Pancreas (tissue), 10 donors: ENCODE measurements around the gene KSR1. TPM values are rescaled to one million over a fixed set of nuclear protein-coding genes. Genes with fewer than 3 reads are reported as not detected.
"Not testable (repeated sequence)": the region's sequence is repeated elsewhere in the genome, so short reads cannot be mapped to it uniquely, and the experiment has no call there.

Experiments used
- ATAC-seq, 4 donors: fragments of 200-7000 bp; cut with Tn5 transposase; one replicate each; pipeline versions ENCODE4 v1.8.0 to v1.9.1; 2020; ENCODE audit warnings: mild to moderate bottlenecking in 4 of 4, moderate library complexity in 4 of 4
- DNase-seq, 6 donors: peaks; one replicate each; pipeline ENCODE4 v3.0.0-alpha.2; 2020
- FAIRE-seq: peaks from 2 replicates; lab custom pipeline; 2012; peaks lifted over from hg19 to GRCh38; lab: Jason Lieb, UNC
- H3K27ac ChIP-seq, 4 donors: fragments of 200-600 bp; sonication (generic); 1 replicate in 3 of 4; 2 replicates in 1 of 4; pipeline versions ENCODE4 v1.5.0 to v1.8.0; 2020
- H3K27me3 ChIP-seq, 4 donors: fragments of 200-600 bp; one replicate each; pipeline ENCODE4 v1.8.0; 2021
- H3K36me3 ChIP-seq, 3 donors: fragments of 200-600 bp; sonication (generic) in 1 of 3; one replicate each; pipeline versions ENCODE4 v1.5.0 to v1.8.0; 2020 to 2021
- H3K4me1 ChIP-seq, 3 donors: fragments of 200-600 bp; one replicate each; pipeline ENCODE4 v1.8.0; 2021
- H3K4me3 ChIP-seq, 4 donors: fragments of 200-600 bp; sonication (generic) in 2 of 4; one replicate each; pipeline versions ENCODE4 v1.5.0 to v1.8.0; 2020 to 2021
- H3K9me3 ChIP-seq, 4 donors: fragments of 200-600 bp; one replicate each; pipeline ENCODE4 v1.8.0; 2021
- CTCF ChIP-seq, 4 donors: fragments of 200-600 bp; sonication (generic) in 3 of 4; IDR thresholded peaks; one replicate each; pipeline versions ENCODE4 v1.5.0 to v1.8.0; 2021; ENCODE audit warnings: antibody characterized with exemption in 4 of 4
- WGBS, 2 donors: extraction: QIAGEN DNeasy Blood & Tissue Kit; methylation state at CpG; one replicate each; pipeline ENCODE4 v1.1.7; 2013; 5-methylcytosine and 5-hydroxymethylcytosine counted together
- intact Hi-C, 3 donors: fragments of 100-400 bp; cut with DNase I; formaldehyde crosslinking; loops; one replicate each; pipeline versions ENCODE4 v1.11.1 to v1.14.2; 2022
- polyA plus RNA-seq, 2 donors: library from polyadenylated mRNA; stranded (reverse); fragments of 200-250 nt; gene quantifications; one replicate each; pipeline ENCODE4 v1.2.3, GENCODE V29; 2013
- total RNA-seq, 6 donors: library from RNA; stranded (reverse); fragmentation: NEBNext Ultra II Directional in 4 of 6; extraction: Animal tissue kit (Norgen Biotek cat#: 25700) in 4 of 6; gene quantifications; one replicate each; pipeline versions ENCODE4 v1.2.1 to v1.2.4, GENCODE V29; 2021 to 2023
- donor health status: healthy with polysubstance abuse.
- donor health status: DM: no; HTN: no; CAD: no; lungs with moderate emphysema.
- donor health status: DM: no; HTN: no; CAD: no.
- donor health status: control.
- donor health status: control.
- donor health status: Bipolar disorder and iron deficiency.
- donor health status: DM: yes; HTN: yes; CAD: no.
- donor health status: DM: no; HTN: no; CAD: no.
- donor health status: DM: no; HTN: no; CAD: no.
- donor health status: DM: yes; HTN: yes; CAD: no.

KSR1 gene
- total and polyA plus RNA-seq, 8 donors, result 68.2 to 139 (median 103) TPM

- TF ChIP-seq CTCF (IDR thresholded peaks at IDR 0.05), result no peak
- ATAC-seq (no peak), FAIRE-seq (no peak), DNase-seq (no peak)
- intact Hi-C loops, result no loop called here
- WGBS, 2 donors, result 95 to 96% methylated on average over 4 of the region's 4 CpGs
- Histone ChIP-seq H3K36me3 (no peaks in the 10 kb centered on the region), H3K27ac (no peak overlapping the region), H3K4me1 (peaks cover 0 to 29% (median 11%) of the 10 kb centered on the region in 3 donors), H3K27me3 (no peaks in the 10 kb centered on the region), H3K9me3 (no peaks in the 10 kb centered on the region), H3K4me3 (no peak overlapping the region)
Measured at GRCh38 chr17:27463235-27463677, 7.0 kb downstream of the KSR1 start.

- 72 to 79% methylated on average over 3 of the region's 3 CpGs for WGBS, 2 donors
- not testable (repeated sequence) for FAIRE-seq, H3K27ac ChIP-seq
Measured at GRCh38 chr17:27464019-27464418, 7.8 kb downstream of the KSR1 start.

GRCh38 chr17:27464431-27464830 lies 8.2 kb downstream of the KSR1 start:
- no peak for DNase-seq
- H3K4me1 ChIP-seq, result peaks cover 0 to 18% (median 11%) of the 10 kb centered on the region in 3 donors
- intact Hi-C loops, result no loop called here
- H3K36me3 ChIP-seq, result no peaks in the 10 kb centered on the region
- ATAC-seq, result no peak
- no peak overlapping the region for H3K27ac ChIP-seq
- no peak for FAIRE-seq
- no peaks in the 10 kb centered on the region for H3K27me3 ChIP-seq
- H3K9me3 ChIP-seq, result no peaks in the 10 kb centered on the region
- no peak for TF ChIP-seq CTCF (IDR thresholded peaks at IDR 0.05)
- 93 to 100% methylated on average over 1 of the region's 1 CpG for WGBS, 2 donors
- no peak overlapping the region for H3K4me3 ChIP-seq

More at GRCh38 chr17:27464019-27464418, 7.8 kb downstream of the KSR1 start:
- H3K4me3 ChIP-seq, DNase-seq, ATAC-seq, intact Hi-C loops, H3K9me3 ChIP-seq, H3K36me3 ChIP-seq, H3K27me3 ChIP-seq: not testable (repeated sequence)
- peaks cover 0 to 21% (median 11%) of the 10 kb centered on the region in 3 donors for H3K4me1 ChIP-seq

- H3K36me3 ChIP-seq, intact Hi-C loops, ATAC-seq, H3K9me3 ChIP-seq, H3K4me3 ChIP-seq, H3K27ac ChIP-seq, H3K27me3 ChIP-seq, FAIRE-seq, DNase-seq: not testable (repeated sequence)
- peaks cover 0 to 15% (median 0%) of the 10 kb centered on the region in 3 donors for H3K4me1 ChIP-seq
- WGBS, 2 donors, result 70 to 89% methylated on average over 2 of the region's 2 CpGs
Measured at GRCh38 chr17:27465875-27466274, 9.6 kb downstream of the KSR1 start.

- peaks cover 0 to 10% (median 0%) of the 10 kb centered on the region in 3 donors for H3K4me1 ChIP-seq
Measured at GRCh38 chr17:27466376-27466742, 10.1 kb downstream of the KSR1 start.

More at GRCh38 chr17:27466376-27466742, 10.1 kb downstream of the KSR1 start:
- FAIRE-seq (no peak), DNase-seq (no peak), ATAC-seq (no peak)
- Histone ChIP-seq H3K4me3 (no peak overlapping the region), H3K9me3 (no peaks in the 10 kb centered on the region), H3K27me3 (no peaks in the 10 kb centered on the region), H3K36me3 (no peaks in the 10 kb centered on the region), H3K27ac (no peak overlapping the region)
- 80 to 87% methylated on average over 3 of the region's 3 CpGs for WGBS, 2 donors
- intact Hi-C loops, result no loop called here
- no peak for TF ChIP-seq CTCF (IDR thresholded peaks at IDR 0.05)
